Endothelial cell of umbilical vein (primary cell): ENCODE measurements around the gene CETP. TPM values are rescaled to one million over a fixed set of nuclear protein-coding genes. Genes with fewer than 3 reads are reported as not detected.

Experiments used
- BruUV-seq: library from RNA; stranded (reverse); fragments of 400-500 nt; replicated peaks from 2 replicates; lab custom pipeline; 2021; lab: Mats Ljungman, UMichigan
- CTCF ChIA-PET: fragments of 300-600, 350-600 bp; sonication (Branson Sonifier 250); formaldehyde crosslinking; loops from one replicate; lab custom pipeline; 2021; ENCODE audit warnings: antibody characterized with exemption, inconsistent platforms; lab: Charles Lee
- POLR2A ChIA-PET: fragments of 300-600, 350-600 bp; sonication (Branson Sonifier 250); formaldehyde crosslinking; loops from one replicate; lab custom pipeline; 2021; ENCODE audit warnings: antibody characterized with exemption, inconsistent platforms; lab: Charles Lee
- DNase-seq: peaks from one replicate; pipeline ENCODE4 v3.0.0-alpha.2; 2011; ENCODE audit warnings: low read depth, low spot score
- FAIRE-seq: peaks from 2 replicates; lab custom pipeline; 2011; peaks lifted over from hg19 to GRCh38; lab: Jason Lieb, UNC
- H2AFZ ChIP-seq: 2 replicates; pipeline ENCODE4 v1.6.0; 2012; ENCODE audit warnings: low read depth, low read length, control low read depth, inconsistent platforms
- H3K27ac ChIP-seq: 2 replicates; pipeline ENCODE4 v1.5.1; 2011; ENCODE audit warnings: low read depth, mild to moderate bottlenecking, control low read depth, low read length, moderate library complexity; ENCODE audit not compliant: insufficient read depth
- H3K27me3 ChIP-seq, 2 experiments: 2 replicates each; pipeline versions ENCODE4 v1.6.0 to v1.6.1; 2011; ENCODE audit warnings: low read length in 2 of 2, mixed read lengths in 1 of 2; ENCODE audit not compliant: control insufficient read depth in 2 of 2, insufficient read depth in 2 of 2
- H3K36me3 ChIP-seq, 2 experiments: 2 replicates in 1 of 2; 3 replicates in 1 of 2; pipeline ENCODE4 v1.5.1; 2011; ENCODE audit warnings: low read length in 2 of 2, mild to moderate bottlenecking in 1 of 2, moderate library complexity in 1 of 2; ENCODE audit not compliant: control insufficient read depth in 2 of 2, insufficient read depth in 2 of 2; ENCODE audit errors: extremely low read depth in 1 of 2
- H3K4me1 ChIP-seq: 3 replicates; pipeline ENCODE4 v1.5.1; 2011; ENCODE audit warnings: mild to moderate bottlenecking, low read length; ENCODE audit not compliant: control insufficient read depth, insufficient read depth; ENCODE audit errors: extremely low read depth
- H3K4me2 ChIP-seq: 2 replicates; pipeline ENCODE4 v1.6.1; 2011; ENCODE audit warnings: low read length, control low read depth, mixed read lengths; ENCODE audit not compliant: insufficient read depth
- H3K4me3 ChIP-seq, 3 experiments: fragments of 200-600 bp in 1 of 3; sonication (generic), shearing (Covaris generic) in 1 of 3; replicated peaks in 1 of 3; 2 replicates each; pipeline ENCODE4 v1.5.1; 2011 to 2016; ENCODE audit warnings: control low read depth in 3 of 3, low read length in 3 of 3, mild to moderate bottlenecking in 2 of 3, inconsistent platforms in 1 of 3, low read depth in 1 of 3, moderate library complexity in 1 of 3; ENCODE audit not compliant: insufficient read depth in 1 of 3
- H3K79me2 ChIP-seq: 2 replicates; pipeline ENCODE4 v1.6.0; 2012; ENCODE audit warnings: low read length, inconsistent platforms; ENCODE audit not compliant: control insufficient read depth, insufficient read depth
- H3K9ac ChIP-seq: replicated peaks from 2 replicates; pipeline ENCODE3; 2011; ENCODE audit warnings: low read length, control low read depth; ENCODE audit not compliant: insufficient read depth; ENCODE audit errors: extremely low read depth
- H3K9me1 ChIP-seq: replicated peaks from 3 replicates; pipeline ENCODE4 v1.6.0; 2011; ENCODE audit warnings: mild to moderate bottlenecking, low read length; ENCODE audit not compliant: control insufficient read depth, insufficient read depth; ENCODE audit errors: extremely low read depth
- H3K9me3 ChIP-seq: replicated peaks from 2 replicates; pipeline ENCODE4 v1.5.1; 2012; ENCODE audit warnings: low read length, inconsistent platforms; ENCODE audit not compliant: control insufficient read depth, insufficient read depth
- H4K20me1 ChIP-seq: replicated peaks from 2 replicates; pipeline ENCODE3; 2011; ENCODE audit warnings: mild to moderate bottlenecking, low read length; ENCODE audit not compliant: control insufficient read depth, insufficient read depth; ENCODE audit errors: extremely low read depth
- EZH2 ChIP-seq: IDR thresholded peaks from 2 replicates; pipeline ENCODE4 v1.6.1; 2012; ENCODE audit warnings: borderline replicate concordance, low read depth, mild to moderate bottlenecking, moderate library complexity, low read length, inconsistent platforms; ENCODE audit not compliant: severe bottlenecking
- FOS ChIP-seq: IDR thresholded peaks from 2 replicates; pipeline ENCODE4 v1.6.1; 2011; ENCODE audit warnings: mild to moderate bottlenecking, low read length, moderate library complexity, borderline replicate concordance; ENCODE audit not compliant: insufficient read depth
- GATA2 ChIP-seq: IDR thresholded peaks from 2 replicates; pipeline ENCODE4 v1.7.0; 2011; ENCODE audit warnings: low read depth, mild to moderate bottlenecking, moderate library complexity, mixed read lengths, low read length; ENCODE audit not compliant: insufficient read length, insufficient read depth
- JUN ChIP-seq: IDR thresholded peaks from 2 replicates; pipeline ENCODE4 v1.6.1; 2011; ENCODE audit warnings: borderline replicate concordance, low read depth; ENCODE audit not compliant: insufficient read length, insufficient read depth
- MAX ChIP-seq: IDR thresholded peaks from 2 replicates; pipeline ENCODE4 v1.6.1; 2011; ENCODE audit not compliant: insufficient read depth, insufficient read length
- MYC ChIP-seq: IDR thresholded peaks from one replicate; pipeline ENCODE4 v1.6.1; 2011; ENCODE audit warnings: mild to moderate bottlenecking, low read depth, low read length
- POLR2A ChIP-seq: IDR thresholded peaks from 2 replicates; pipeline ENCODE4 v1.6.1; 2012; ENCODE audit warnings: low read depth, mild to moderate bottlenecking, control low read depth, low read length
- POLR2AphosphoS5 ChIP-seq: IDR thresholded peaks from 2 replicates; pipeline ENCODE4 v1.6.1; 2012; ENCODE audit warnings: low read depth, mild to moderate bottlenecking, control low read depth, low read length, moderate library complexity; ENCODE audit not compliant: insufficient read depth
- dilution Hi-C: fragments of 300-500 bp; cut with MboI; formaldehyde crosslinking; loops from one replicate; pipeline ENCODE4 v1.15.0; 2019; ENCODE audit warnings: low sequenced_read_pairs; ENCODE audit not compliant: extremely low pct_ligation_motif_present
- intact Hi-C: fragments of 100-400 bp; cut with micrococcal nuclease; formaldehyde crosslinking; loops from one replicate; pipeline ENCODE4 v1.10.0; 2022
- polyA plus RNA-seq, 4 experiments: library from polyadenylated mRNA; depleted of rRNA in 3 of 4; stranded (reverse) in 3 of 4; unstranded in 1 of 4; fragments of >200 nt; gene quantifications; 2 replicates each; pipeline versions ENCODE4 v1.2.1 to v1.2.3, GENCODE V29; 2011 to 2012; ENCODE audit warnings: missing spikeins in 1 of 4
- total RNA-seq: library from RNA; stranded (reverse); gene quantifications from 2 replicates; pipeline ENCODE4 v1.2.3, GENCODE V29; 2021
- TF ChIP-seq, protein P1 (sequence below), 2 donors: IDR thresholded peaks; 1 replicate in 1 of 2; 2 replicates in 1 of 2; pipeline ENCODE4 v1.5.1; 2011; ENCODE audit warnings: low read length in 2 of 2, mild to moderate bottlenecking in 2 of 2, moderate library complexity in 2 of 2, control low read depth in 1 of 2, inconsistent platforms in 1 of 2, low read depth in 1 of 2; ENCODE audit not compliant: insufficient read depth in 1 of 2; ENCODE audit errors: extremely low read depth in 1 of 2

CETP gene
- total and polyA plus RNA-seq, 2 donors (not counting 3 experiments of a cell fraction or from before 2014, with no cell fraction given): 2.2 to 2.8 TPM

DNA sequence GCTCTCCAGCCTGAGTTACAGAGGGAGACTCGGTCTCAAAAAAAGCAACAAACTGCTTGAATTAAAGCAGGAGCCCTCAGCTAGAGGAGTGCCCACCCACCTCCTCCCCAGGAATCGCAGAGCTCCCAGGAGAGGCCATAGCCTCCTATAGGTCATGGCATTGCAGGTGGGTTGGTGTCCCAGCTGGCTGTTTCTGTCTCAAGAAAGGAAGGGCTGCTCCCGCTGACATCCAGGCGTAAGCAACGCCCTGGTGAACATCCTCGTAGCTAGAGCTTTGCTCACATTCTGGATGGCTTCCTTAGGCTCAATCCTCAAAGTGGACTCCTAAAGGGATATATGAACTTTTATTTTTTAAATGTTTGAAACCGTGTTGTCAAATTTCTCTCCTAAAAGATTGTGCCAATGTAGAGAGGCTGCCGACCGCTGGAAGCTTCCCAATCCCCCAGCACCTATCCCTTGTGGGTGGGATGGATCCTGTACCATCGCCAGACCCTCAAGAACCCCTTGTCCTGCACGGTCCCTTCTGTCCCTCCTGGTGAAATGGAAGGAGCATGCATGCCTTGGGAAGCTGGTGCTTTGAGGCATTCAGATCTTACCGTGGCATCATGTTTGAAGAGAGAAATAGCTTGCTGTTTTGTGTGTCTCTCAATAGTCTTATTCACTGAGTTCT is 33.5 kb downstream of the CETP start:
- BruUV-seq: no TSS peak
- H3K27me3 ChIP-seq: no peaks in the 10 kb centered on the region
- H3K36me3 ChIP-seq: no peaks in the 10 kb centered on the region
- peaks cover 6% of the 10 kb centered on the region for H3K4me1 ChIP-seq
- no peak for TF ChIP-seq JUN
- no peak for TF ChIP-seq FOS
- TF ChIP-seq, protein P1, sequence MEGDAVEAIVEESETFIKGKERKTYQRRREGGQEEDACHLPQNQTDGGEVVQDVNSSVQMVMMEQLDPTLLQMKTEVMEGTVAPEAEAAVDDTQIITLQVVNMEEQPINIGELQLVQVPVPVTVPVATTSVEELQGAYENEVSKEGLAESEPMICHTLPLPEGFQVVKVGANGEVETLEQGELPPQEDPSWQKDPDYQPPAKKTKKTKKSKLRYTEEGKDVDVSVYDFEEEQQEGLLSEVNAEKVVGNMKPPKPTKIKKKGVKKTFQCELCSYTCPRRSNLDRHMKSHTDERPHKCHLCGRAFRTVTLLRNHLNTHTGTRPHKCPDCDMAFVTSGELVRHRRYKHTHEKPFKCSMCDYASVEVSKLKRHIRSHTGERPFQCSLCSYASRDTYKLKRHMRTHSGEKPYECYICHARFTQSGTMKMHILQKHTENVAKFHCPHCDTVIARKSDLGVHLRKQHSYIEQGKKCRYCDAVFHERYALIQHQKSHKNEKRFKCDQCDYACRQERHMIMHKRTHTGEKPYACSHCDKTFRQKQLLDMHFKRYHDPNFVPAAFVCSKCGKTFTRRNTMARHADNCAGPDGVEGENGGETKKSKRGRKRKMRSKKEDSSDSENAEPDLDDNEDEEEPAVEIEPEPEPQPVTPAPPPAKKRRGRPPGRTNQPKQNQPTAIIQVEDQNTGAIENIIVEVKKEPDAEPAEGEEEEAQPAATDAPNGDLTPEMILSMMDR (IDR thresholded peaks at IDR 0.05; ENCODE audit: extremely low read depth in 1 of 2, insufficient read depth in 1 of 2, low read depth in 1 of 2, low read length in 2 of 2): no peak
- TF ChIP-seq POLR2A: no peak
- TF ChIP-seq MAX: no peak
- no peak for TF ChIP-seq POLR2AphosphoS5
- TF ChIP-seq MYC: no peak
- no peak for TF ChIP-seq EZH2
- TF ChIP-seq GATA2: no peak
- H4K20me1 ChIP-seq: no peaks in the 10 kb centered on the region
- H3K9ac ChIP-seq: no peak overlapping the region
- H3K79me2 ChIP-seq: peaks cover 2% of the 10 kb centered on the region
- no peaks in the 10 kb centered on the region for H3K9me1 ChIP-seq
- DNase-seq (no peak), FAIRE-seq (no peak)
- no peak overlapping the region for H2AFZ ChIP-seq
- H3K4me2 ChIP-seq: no peak overlapping the region
- CTCF ChIA-PET: interaction anchor here (0.7 to 1.5 kb wide), 4 partner anchors 10 to 50 kb away, joined by 3 to 6 read pairs (median 3); no protein-coding TSS in a partner anchor
- intact Hi-C loops (no loop called here), dilution Hi-C loops (no loop called here)
- no peak overlapping the region for H3K27ac ChIP-seq
- POLR2A ChIA-PET: no interaction called here
- H3K9me3 ChIP-seq: no peaks in the 10 kb centered on the region
- H3K4me3 ChIP-seq: no peak overlapping the region
